MM.1S (cell line): ENCODE results near the gene GALNTL6.

Source experiments
- DNase-seq: peaks from one replicate; pipeline ENCODE4 v3.0.0-alpha.2; 2015
- H2AFZ ChIP-seq: fragments of 300-600 bp; sonication (generic); 2 replicates; pipeline ENCODE4 v1.6.0; 2016; ENCODE audit warnings: antibody characterized with exemption, low read length
- H3F3A ChIP-seq: fragments of 300-600 bp; sonication (generic); 2 replicates; pipeline ENCODE4 v1.6.1; 2016; ENCODE audit warnings: mild to moderate bottlenecking, antibody characterized with exemption, low read length, moderate library complexity, mixed read lengths; ENCODE audit not compliant: insufficient read depth
- H3K27ac ChIP-seq: fragments of 300-600 bp; sonication (generic); 2 replicates; pipeline ENCODE4 v1.5.1; 2016; ENCODE audit warnings: mild to moderate bottlenecking, low read length
- H3K27me3 ChIP-seq: fragments of 300-600 bp; sonication (generic); replicated peaks from 2 replicates; pipeline ENCODE4 v1.6.0; 2016; ENCODE audit warnings: low read length; ENCODE audit not compliant: insufficient read depth
- H3K36me3 ChIP-seq: fragments of 300-600 bp; sonication (generic); replicated peaks from 2 replicates; pipeline ENCODE4 v1.6.1; 2016; ENCODE audit warnings: mild to moderate bottlenecking, low read length, mixed read lengths; ENCODE audit not compliant: insufficient read depth
- H3K4me1 ChIP-seq: fragments of 300-600 bp; sonication (generic); 2 replicates; pipeline ENCODE4 v1.6.1; 2016; ENCODE audit warnings: low read length, mixed read lengths
- H3K4me2 ChIP-seq: fragments of 300-600 bp; sonication (generic); 2 replicates; pipeline ENCODE4 v1.6.0; 2016; ENCODE audit warnings: low read depth, low read length
- H3K4me3 ChIP-seq: fragments of 300-600 bp; sonication (generic); 2 replicates; pipeline ENCODE4 v1.5.1; 2016; ENCODE audit warnings: low read length, mixed read lengths
- H3K79me2 ChIP-seq: fragments of 300-600 bp; sonication (generic); 2 replicates; pipeline ENCODE4 v1.6.1; 2016; ENCODE audit warnings: mixed run types, low read length, mixed read lengths
- H3K9ac ChIP-seq: fragments of 300-600 bp; sonication (generic); 2 replicates; pipeline ENCODE4 v1.6.1; 2016; ENCODE audit warnings: low read length, mixed read lengths
- H3K9me2 ChIP-seq: fragments of 300-600 bp; sonication (generic); replicated peaks from 2 replicates; pipeline ENCODE4 v1.6.1; 2016; ENCODE audit warnings: mild to moderate bottlenecking, low read length, mixed read lengths; ENCODE audit not compliant: insufficient read depth
- H3K9me3 ChIP-seq: fragments of 300-600 bp; sonication (generic); replicated peaks from 2 replicates; pipeline ENCODE4 v1.6.1; 2016; ENCODE audit warnings: mild to moderate bottlenecking, low read length, mixed read lengths; ENCODE audit not compliant: insufficient read depth
- H4K20me1 ChIP-seq: fragments of 300-600 bp; sonication (generic); 2 replicates; pipeline ENCODE4 v1.6.1; 2016; ENCODE audit warnings: mild to moderate bottlenecking, low read length, moderate library complexity, mixed read lengths; ENCODE audit not compliant: insufficient read depth
- CTCF ChIP-seq: fragments of 300-600 bp; sonication (generic); IDR thresholded peaks from 2 replicates; pipeline ENCODE4 v1.5.1; 2016; ENCODE audit warnings: antibody characterized with exemption, low read length, mixed read lengths
- EZH2 ChIP-seq: fragments of 300-600 bp; sonication (generic); optimal IDR thresholded peaks from 2 replicates; pipeline ENCODE3; 2017; ENCODE audit warnings: low read depth, mild to moderate bottlenecking, antibody characterized with exemption, low read length, mixed read lengths
- EZH2phosphoT487 ChIP-seq: fragments of 300-600 bp; sonication (generic); IDR thresholded peaks from 2 replicates; pipeline ENCODE4 v1.6.1; 2018; ENCODE audit warnings: antibody characterized with exemption, low read length

Gene GALNTL6

GRCh38 chr4:173074501-173074946 lies 1261.3 kb downstream of the GALNTL6 start:
- H3K9me2 ChIP-seq, result no peaks in the 10 kb centered on the region
- no peaks in the 10 kb centered on the region for H3K36me3 ChIP-seq
- no peak overlapping the region for H2AFZ ChIP-seq
- no peak overlapping the region for H3K4me3 ChIP-seq
- no peaks in the 10 kb centered on the region for H3K9me3 ChIP-seq
- H3K9ac ChIP-seq, result no peak overlapping the region
- TF ChIP-seq CTCF (no peak), EZH2phosphoT487 (no peak), EZH2 (no peak)
- no peaks in the 10 kb centered on the region for H3K4me1 ChIP-seq
- H3F3A ChIP-seq, result no peaks in the 10 kb centered on the region
- H3K79me2 ChIP-seq, result no peaks in the 10 kb centered on the region
- H3K4me2 ChIP-seq, result no peak overlapping the region
- no peaks in the 10 kb centered on the region for H3K27me3 ChIP-seq
- no peak overlapping the region for H3K27ac ChIP-seq
- no peak for DNase-seq
- no peaks in the 10 kb centered on the region for H4K20me1 ChIP-seq

DNA sequence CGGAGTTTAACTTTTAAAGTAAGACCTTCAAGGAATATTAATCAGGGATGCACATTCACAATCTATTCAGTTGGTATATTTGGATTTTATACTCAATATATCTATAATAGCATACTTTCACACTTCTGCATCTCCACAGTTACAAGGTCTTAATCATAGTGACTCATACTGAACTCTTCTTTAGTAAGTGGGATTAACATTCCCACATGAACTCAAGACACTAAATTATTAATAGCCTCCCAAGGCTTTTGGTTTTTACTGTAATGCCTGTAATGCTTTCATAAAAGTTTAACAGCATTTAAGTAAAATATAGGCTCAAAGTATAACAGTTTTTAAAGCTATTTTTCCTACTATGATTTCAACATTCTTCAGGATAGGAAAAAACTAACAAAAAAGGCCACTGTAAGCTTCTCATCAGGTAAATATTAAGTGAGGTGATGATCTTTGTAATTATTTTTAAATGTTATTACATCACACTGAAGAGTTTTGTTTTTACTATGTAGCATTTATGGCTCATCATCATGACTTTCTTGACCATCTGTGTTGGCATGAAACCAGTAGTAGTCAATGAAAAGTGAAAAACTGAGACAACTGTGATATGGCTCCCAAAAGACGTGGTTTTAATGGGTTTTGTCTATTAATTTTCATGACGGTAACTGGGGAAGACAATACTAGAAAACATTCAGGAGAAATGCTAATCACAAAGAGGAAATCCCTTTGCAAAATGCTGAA lies 1263.9 kb downstream of the GALNTL6 start:
- Histone ChIP-seq H3K9ac (no peak overlapping the region), H3F3A (no peaks in the 10 kb centered on the region), H3K9me3 (no peaks in the 10 kb centered on the region), H4K20me1 (no peaks in the 10 kb centered on the region), H2AFZ (no peak overlapping the region), H3K79me2 (no peaks in the 10 kb centered on the region), H3K4me1 (no peaks in the 10 kb centered on the region), H3K36me3 (no peaks in the 10 kb centered on the region), H3K9me2 (no peaks in the 10 kb centered on the region), H3K27me3 (no peaks in the 10 kb centered on the region), H3K4me3 (no peak overlapping the region), H3K4me2 (no peak overlapping the region), H3K27ac (no peak overlapping the region)
- DNase-seq, result no peak
- TF ChIP-seq CTCF (no peak), EZH2phosphoT487 (no peak)

DNA sequence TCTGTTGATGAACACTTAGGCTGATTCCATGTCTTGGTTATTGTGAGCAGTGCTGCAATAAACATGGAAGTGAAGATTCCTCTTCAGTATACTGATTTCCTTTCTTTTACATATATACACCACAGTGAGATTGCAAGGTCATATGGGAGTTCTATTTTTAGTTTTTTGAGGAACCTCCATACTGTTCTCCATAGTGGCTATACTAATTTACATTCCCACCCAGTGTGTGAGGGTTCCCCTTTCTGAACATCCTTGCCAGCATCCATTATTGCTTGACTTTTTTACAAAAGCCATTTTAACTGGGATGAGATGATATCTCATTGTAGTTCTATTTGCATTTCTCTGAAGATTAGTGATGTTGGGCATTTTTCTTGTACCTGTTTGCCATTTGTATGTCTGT lies 1274.9 kb downstream of the GALNTL6 start:
- Histone ChIP-seq H3K79me2 (no peaks in the 10 kb centered on the region), H2AFZ (no peak overlapping the region), H3K4me2 (no peak overlapping the region), H3K9me2 (no peaks in the 10 kb centered on the region), H3F3A (no peaks in the 10 kb centered on the region), H3K27ac (no peak overlapping the region), H3K27me3 (no peaks in the 10 kb centered on the region), H3K4me3 (no peak overlapping the region), H3K36me3 (no peaks in the 10 kb centered on the region), H3K9me3 (no peaks in the 10 kb centered on the region), H4K20me1 (no peaks in the 10 kb centered on the region), H3K4me1 (no peaks in the 10 kb centered on the region), H3K9ac (no peak overlapping the region)
- no peak for TF ChIP-seq EZH2
- DNase-seq, result no peak
